Testis (tissue), 2 donors: ENCODE data around the gene AGRN.

Source experiments
- CTCF ChIP-seq, 3 experiments: fragments of 450-650 bp in 2 of 3; fragments of 200-600 bp in 1 of 3; sonication (generic) in 1 of 3; IDR thresholded peaks; one replicate each; pipeline ENCODE4 v1.5.1; 2016 to 2019; ENCODE audit warnings: antibody characterized with exemption in 3 of 3, mild to moderate bottlenecking in 2 of 3, moderate library complexity in 1 of 3
- POLR2A ChIP-seq: fragments of 450-650 bp; IDR thresholded peaks from one replicate; pipeline ENCODE4 v1.6.1; 2017; ENCODE audit warnings: antibody characterized with exemption, mild to moderate bottlenecking, moderate library complexity

GRCh38 chr1:1054099-1054700 lies 34.3 kb downstream of the AGRN start:
- TF ChIP-seq CTCF (IDR thresholded peaks at IDR 0.05) (no peak), POLR2A (no peak)
